NT2/D1 (cell line): Measurements from ENCODE around the gene SEMA4C.

Source experiments
- YY1 ChIP-seq: IDR thresholded peaks from 2 replicates; pipeline ENCODE4 v1.6.1; 2011; ENCODE audit not compliant: insufficient read length, insufficient read depth
- ZNF274 ChIP-seq: IDR thresholded peaks from 2 replicates; pipeline ENCODE4 v1.6.1; 2011; ENCODE audit warnings: mild to moderate bottlenecking, low read depth, low read length

- TF ChIP-seq YY1 (no peak), ZNF274 (no peak)
Measured at GRCh38 chr2:96816127-96816835, 53.6 kb downstream of the SEMA4C start, which contains the start of gene CNNM3.
